H1 (cell line): ENCODE data around the gene AGPAT4. TPM values are rescaled to one million over a fixed set of nuclear protein-coding genes. Genes with fewer than 3 reads are reported as not detected.
A peak's percentile ranks its signal among the peaks of the same experiment; 100 is the strongest.

Experiments used
- CTCF ChIA-PET: fragments of 300-600 bp; sonication (Branson Sonifier 250); formaldehyde crosslinking; loops from one replicate; lab custom pipeline; 2021; ENCODE audit not compliant: partially characterized antibody; lab: Charles Lee
- POLR2A ChIA-PET: fragments of 300-600 bp; sonication (Branson Sonifier 250); formaldehyde crosslinking; loops from one replicate; lab custom pipeline; 2021; ENCODE audit warnings: inconsistent platforms; ENCODE audit not compliant: partially characterized antibody; lab: Charles Lee
- DNase-seq, 2 experiments: peaks; one replicate each; pipeline versions ENCODE4 v3.0.0 to v3.0.0-alpha.2; 2010 to 2022; ENCODE audit warnings: low spot score in 2 of 2, low read depth in 1 of 2, mixed read lengths in 1 of 2
- FAIRE-seq: peaks from 2 replicates; lab custom pipeline; 2011; peaks lifted over from hg19 to GRCh38; lab: Jason Lieb, UNC
- H2AFZ ChIP-seq: 2 replicates; pipeline ENCODE4 v1.8.1; 2012; ENCODE audit warnings: low read length, inconsistent platforms
- H2AK5ac ChIP-seq: 2 replicates; pipeline ENCODE4 v1.6.1; 2013; ENCODE audit warnings: low read depth, low read length
- H2BK120ac ChIP-seq: replicated peaks from 2 replicates; pipeline ENCODE3; 2013; ENCODE audit warnings: low read depth, low read length, inconsistent platforms
- H2BK12ac ChIP-seq: 2 replicates; pipeline ENCODE4 v1.6.1; 2013; ENCODE audit warnings: low read depth, low read length
- H2BK15ac ChIP-seq: 2 replicates; pipeline ENCODE4 v1.6.1; 2013; ENCODE audit warnings: low read length
- H2BK20ac ChIP-seq: 2 replicates; pipeline ENCODE4 v1.6.1; 2013; ENCODE audit warnings: low read length
- H2BK5ac ChIP-seq: 2 replicates; pipeline ENCODE4 v1.6.1; 2013; ENCODE audit warnings: low read depth, low read length
- H3K14ac ChIP-seq: 2 replicates; pipeline ENCODE4 v1.6.1; 2013; ENCODE audit warnings: inconsistent platforms; ENCODE audit not compliant: insufficient read length
- H3K18ac ChIP-seq: 2 replicates; pipeline ENCODE4 v1.6.1; 2013; ENCODE audit warnings: low read length; ENCODE audit errors: extremely low read depth
- H3K23ac ChIP-seq: 2 replicates; pipeline ENCODE4 v1.6.1; 2013; ENCODE audit warnings: inconsistent platforms; ENCODE audit not compliant: insufficient read length
- H3K23me2 ChIP-seq: 2 replicates; pipeline ENCODE4 v1.6.1; 2013; ENCODE audit warnings: low read depth, low read length
- H3K27ac ChIP-seq: 2 replicates; pipeline ENCODE4 v1.6.1; 2011; ENCODE audit warnings: low read depth, low read length, inconsistent platforms
- H3K27me3 ChIP-seq, 4 experiments: replicated peaks in 1 of 4; 1 replicate in 1 of 4; 2 replicates in 3 of 4; pipeline versions ENCODE4 v1.6.1 to v1.8.1; 2011 to 2013; ENCODE audit warnings: low read length in 3 of 4, mild to moderate bottlenecking in 3 of 4, inconsistent platforms in 2 of 4, mixed read lengths in 2 of 4, moderate library complexity in 1 of 4; ENCODE audit not compliant: control insufficient read depth in 3 of 4, insufficient read depth in 3 of 4; ENCODE audit errors: extremely low read depth in 1 of 4
- H3K36me3 ChIP-seq, 4 experiments: 2 replicates each; pipeline versions ENCODE4 v1.6.1 to v1.8.1; 2011 to 2013; ENCODE audit warnings: mild to moderate bottlenecking in 4 of 4, low read length in 3 of 4, moderate library complexity in 2 of 4, control low read depth in 1 of 4, inconsistent platforms in 1 of 4; ENCODE audit not compliant: insufficient read depth in 4 of 4, control insufficient read depth in 2 of 4
- H3K4ac ChIP-seq: replicated peaks from 2 replicates; pipeline ENCODE3; 2013; ENCODE audit warnings: low read length, low read depth, mixed read lengths, inconsistent platforms; ENCODE audit not compliant: insufficient read length
- H3K4me1 ChIP-seq, 4 experiments: replicated peaks in 1 of 4; 1 replicate in 1 of 4; 2 replicates in 3 of 4; pipeline versions ENCODE4 v1.6.1 to v1.8.1; 2011 to 2013; ENCODE audit warnings: low read length in 3 of 4, inconsistent platforms in 2 of 4, mixed read lengths in 1 of 4; ENCODE audit not compliant: insufficient read depth in 4 of 4, control insufficient read depth in 3 of 4
- H3K4me2 ChIP-seq, 2 experiments: 2 replicates each; pipeline versions ENCODE4 v1.6.1 to v1.8.1; 2011 to 2013; ENCODE audit warnings: low read depth in 2 of 2, low read length in 2 of 2, control low read depth in 1 of 2, inconsistent platforms in 1 of 2, mild to moderate bottlenecking in 1 of 2; ENCODE audit not compliant: insufficient read depth in 1 of 2
- H3K4me3 ChIP-seq, 4 experiments: fragments of 200-600, 300-600 bp in 1 of 4; sonication (generic), shearing (Covaris generic), sonication (Bioruptor Twin) in 1 of 4; 2 replicates each; pipeline versions ENCODE4 v1.5.1 to v1.8.1; 2011 to 2016; ENCODE audit warnings: low read length in 4 of 4, low read depth in 3 of 4, control low read depth in 2 of 4, inconsistent platforms in 2 of 4, mild to moderate bottlenecking in 2 of 4, mixed read lengths in 1 of 4, moderate library complexity in 1 of 4; ENCODE audit not compliant: insufficient read depth in 2 of 4; ENCODE audit errors: extremely low read depth in 1 of 4
- H3K56ac ChIP-seq: replicated peaks from 2 replicates; pipeline ENCODE3; 2013; ENCODE audit warnings: low read depth, mild to moderate bottlenecking, mixed read lengths, low read length, inconsistent platforms; ENCODE audit not compliant: insufficient read length
- H3K79me1 ChIP-seq: 2 replicates; pipeline ENCODE4 v1.6.1; 2013; ENCODE audit warnings: low read depth, low read length, control low read depth
- H3K79me2 ChIP-seq, 2 experiments: 2 replicates each; pipeline versions ENCODE4 v1.6.1 to v1.8.1; 2012 to 2013; ENCODE audit warnings: low read length in 2 of 2, mild to moderate bottlenecking in 2 of 2, inconsistent platforms in 1 of 2; ENCODE audit not compliant: insufficient read depth in 2 of 2, control insufficient read depth in 1 of 2
- H3K9ac ChIP-seq, 4 experiments: replicated peaks in 1 of 4; 1 replicate in 1 of 4; 2 replicates in 3 of 4; pipeline versions ENCODE4 v1.6.1 to v1.8.1; 2011 to 2013; ENCODE audit warnings: low read depth in 3 of 4, low read length in 3 of 4, control low read depth in 2 of 4, mild to moderate bottlenecking in 2 of 4, moderate library complexity in 2 of 4, inconsistent platforms in 1 of 4; ENCODE audit errors: extremely low read depth in 1 of 4
- H3K9me3 ChIP-seq, 2 experiments: 2 replicates each; pipeline versions ENCODE4 v1.6.1 to v1.8.1; 2012 to 2013; ENCODE audit warnings: mild to moderate bottlenecking in 2 of 2, moderate library complexity in 2 of 2, control low read depth in 1 of 2, inconsistent platforms in 1 of 2, low read depth in 1 of 2, low read length in 1 of 2, mixed read lengths in 1 of 2; ENCODE audit not compliant: insufficient read depth in 2 of 2
- H4K20me1 ChIP-seq, 2 experiments: replicated peaks in 1 of 2; 2 replicates each; pipeline versions ENCODE3 to v1.8.1; 2011 to 2013; ENCODE audit warnings: inconsistent platforms in 2 of 2, low read length in 2 of 2, mild to moderate bottlenecking in 1 of 2; ENCODE audit not compliant: insufficient read depth in 2 of 2, control insufficient read depth in 1 of 2
- H4K5ac ChIP-seq: 2 replicates; pipeline ENCODE4 v1.6.1; 2013; ENCODE audit warnings: low read length, low read depth, mixed read lengths, inconsistent platforms; ENCODE audit not compliant: insufficient read length
- H4K8ac ChIP-seq: 2 replicates; pipeline ENCODE4 v1.8.0; 2013; ENCODE audit warnings: mild to moderate bottlenecking, moderate library complexity, low read length, inconsistent platforms; ENCODE audit not compliant: insufficient read depth; ENCODE audit errors: extremely low read depth
- H4K91ac ChIP-seq: replicated peaks from 2 replicates; pipeline ENCODE3; 2013; ENCODE audit warnings: low read length, mixed read lengths, inconsistent platforms; ENCODE audit not compliant: insufficient read length
- RBBP5 ChIP-seq: IDR thresholded peaks from 2 replicates; pipeline ENCODE4 v1.7.1; 2012; ENCODE audit warnings: low read depth, mild to moderate bottlenecking, inconsistent platforms, low read length, moderate library complexity, borderline replicate concordance
- SIRT6 ChIP-seq: IDR thresholded peaks from one replicate; pipeline ENCODE4 v1.7.1; 2012; ENCODE audit warnings: low read length, inconsistent platforms
- WGBS, 2 experiments: shearing (Covaris generic) in 1 of 2; methylation state at CpG; one replicate each; pipeline versions ENCODE4 v1.1.6 to v1.1.7; 2013 to 2015; ENCODE audit warnings: low lambda C conversion rate in 2 of 2, mixed read lengths in 2 of 2, inconsistent platforms in 1 of 2, low coverage in 1 of 2, missing lambda C conversion rate in 1 of 2; ENCODE audit not compliant: insufficient replicate concordance in 2 of 2, insufficient coverage in 1 of 2, insufficient read length in 1 of 2; ENCODE audit errors: extremely low coverage in 1 of 2, missing lambda C conversion rate in 1 of 2; 5-methylcytosine and 5-hydroxymethylcytosine counted together
- polyA plus RNA-seq, 7 experiments: library from polyadenylated mRNA; depleted of rRNA in 3 of 7; stranded (reverse) in 5 of 7; unstranded in 2 of 7; fragments of >200 nt in 5 of 7; fragments of 200-250 nt in 2 of 7; gene quantifications; 1 replicate in 5 of 7; 2 replicates in 1 of 7; 4 replicates in 1 of 7; pipeline versions ENCODE4 v1.2.1 to v1.2.3, GENCODE V29; 2011 to 2013; ENCODE audit warnings: missing spikeins in 2 of 7, mixed read lengths in 2 of 7
- total RNA-seq: library from RNA; stranded (reverse); fragmentation: NEBNext Ultra II Directional; extraction: Animal tissue kit (Norgen Biotek cat#: 25700); gene quantifications from 2 replicates; pipeline ENCODE4 v1.2.1, GENCODE V29; 2021

The AGPAT4 gene
- total and polyA plus RNA-seq, 2 of the 8 experiments (the other 6 are each of a cell fraction or from before 2014, with no cell fraction given), result 13.5 to 23.8 TPM

DNA sequence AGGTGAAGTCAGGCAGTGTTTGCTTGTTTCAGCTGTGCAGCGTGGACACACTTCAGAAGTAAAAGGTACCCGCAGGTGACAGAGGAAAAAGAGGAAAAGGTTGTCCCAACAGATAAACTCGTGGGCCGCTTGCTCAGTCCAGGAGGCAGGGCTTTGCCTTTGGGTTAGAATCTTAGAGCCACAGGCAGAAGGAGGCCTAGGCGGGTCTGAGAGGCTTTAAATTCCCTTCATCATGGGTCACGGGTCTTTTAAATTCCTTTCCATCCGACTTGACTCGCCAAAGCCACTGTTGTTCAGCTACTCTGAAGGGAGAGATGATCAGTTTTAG is 48.2 kb downstream of the AGPAT4 start:
- H2BK15ac ChIP-seq, result no peak overlapping the region
- peaks cover 0 to 16% (median 0%) of the 10 kb centered on the region in 4 experiments; a peak in 5 of 8 replicates for H3K36me3 ChIP-seq
- no peak overlapping the region for H3K27ac ChIP-seq
- CTCF ChIA-PET, result interaction anchor here (1.0 to 2.1 kb wide), 4 partner anchors 57 to 130 kb away, joined by 3 to 4 read pairs (median 3); no protein-coding TSS in a partner anchor
- no peak overlapping the region for H3K56ac ChIP-seq
- H3K4me1 ChIP-seq, result peaks cover 0 to 8% (median 3%) of the 10 kb centered on the region in 4 experiments; a peak in 4 of 7 replicates
- no peak overlapping the region for H2BK20ac ChIP-seq
- no peak overlapping the region for H4K8ac ChIP-seq
- FAIRE-seq, result no peak
- H2BK5ac ChIP-seq, result no peak overlapping the region
- no peak overlapping the region for H2AK5ac ChIP-seq
- H2BK12ac ChIP-seq, result no peak overlapping the region
- H3K23me2 ChIP-seq, result no peaks in the 10 kb centered on the region; the same call in 1 of the 2 replicates
- peaks cover 0 to 14% of the 10 kb centered on the region in 2 experiments; a peak in 2 of 4 replicates for H3K79me2 ChIP-seq
- no peak overlapping the region for H3K4me2 ChIP-seq
- H3K4me3 ChIP-seq, result no peak overlapping the region
- H3K9me3 ChIP-seq, result no peaks in the 10 kb centered on the region
- no peak overlapping the region for H4K91ac ChIP-seq
- H3K79me1 ChIP-seq, result peaks cover 6% of the 10 kb centered on the region
- H3K23ac ChIP-seq, result no peak overlapping the region
- H3K18ac ChIP-seq, result no peak overlapping the region
- POLR2A ChIA-PET, result no interaction called here
- H2BK120ac ChIP-seq, result no peak overlapping the region
- no peak for DNase-seq
- no peak for TF ChIP-seq SIRT6
- TF ChIP-seq RBBP5, result no peak
- H3K4ac ChIP-seq, result no peak overlapping the region
- H3K14ac ChIP-seq, result no peak overlapping the region
- WGBS, 2 experiments, result 92% methylated on average over 8 of the region's 8 CpGs; no CpG with 5 or more reads in 1 of the 2 experiments
- H2AFZ ChIP-seq, result no peak overlapping the region
- H3K27me3 ChIP-seq, result no peaks in the 10 kb centered on the region
- H3K9ac ChIP-seq, result peak overlapping the region in 1 of 4 experiments; percentile 9; a peak in 1 of 7 replicates
- H4K5ac ChIP-seq, result no peak overlapping the region
- peaks cover 5 to 8% of the 10 kb centered on the region in 2 experiments for H4K20me1 ChIP-seq
